Bone marrow (tissue), 2 donors: Measurements from ENCODE around the gene RNASE4.
"Not testable (repeated sequence)": the region's sequence is repeated elsewhere in the genome, so short reads cannot be mapped to it uniquely, and the experiment has no call there.

ENCODE experiments used
- DNase-seq, 2 donors: peaks; one replicate each; lab custom pipeline; 2025; lab: John Stamatoyannopoulos, UW

Gene RNASE4

DNA sequence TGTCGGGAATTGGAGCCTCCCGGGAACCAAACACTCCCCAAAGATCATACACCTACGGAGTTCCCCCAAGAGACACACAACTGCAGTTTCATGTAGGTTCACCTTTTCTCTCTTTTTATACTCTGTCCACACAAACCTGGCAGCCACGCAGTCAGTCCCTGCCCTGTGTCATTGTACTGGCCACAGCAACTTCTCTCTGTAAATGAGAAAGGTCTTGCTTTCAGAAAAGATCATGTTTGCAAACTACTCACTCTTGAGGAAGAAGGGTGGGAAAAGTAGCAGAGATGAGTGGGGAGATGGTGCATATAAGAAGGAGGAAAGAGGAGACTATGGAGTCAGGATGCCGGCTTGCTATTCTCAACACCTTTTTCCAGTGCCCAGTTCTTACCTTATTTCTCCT is 14.6 kb downstream of the RNASE4 start:
- DNase-seq: no peak

GRCh38 chr14:20699931-20700330 is 15.6 kb downstream of the RNASE4 start:
- no peak for DNase-seq

- not testable (repeated sequence) for DNase-seq
Measured at GRCh38 chr14:20700965-20701364, 16.6 kb downstream of the RNASE4 start.

DNA sequence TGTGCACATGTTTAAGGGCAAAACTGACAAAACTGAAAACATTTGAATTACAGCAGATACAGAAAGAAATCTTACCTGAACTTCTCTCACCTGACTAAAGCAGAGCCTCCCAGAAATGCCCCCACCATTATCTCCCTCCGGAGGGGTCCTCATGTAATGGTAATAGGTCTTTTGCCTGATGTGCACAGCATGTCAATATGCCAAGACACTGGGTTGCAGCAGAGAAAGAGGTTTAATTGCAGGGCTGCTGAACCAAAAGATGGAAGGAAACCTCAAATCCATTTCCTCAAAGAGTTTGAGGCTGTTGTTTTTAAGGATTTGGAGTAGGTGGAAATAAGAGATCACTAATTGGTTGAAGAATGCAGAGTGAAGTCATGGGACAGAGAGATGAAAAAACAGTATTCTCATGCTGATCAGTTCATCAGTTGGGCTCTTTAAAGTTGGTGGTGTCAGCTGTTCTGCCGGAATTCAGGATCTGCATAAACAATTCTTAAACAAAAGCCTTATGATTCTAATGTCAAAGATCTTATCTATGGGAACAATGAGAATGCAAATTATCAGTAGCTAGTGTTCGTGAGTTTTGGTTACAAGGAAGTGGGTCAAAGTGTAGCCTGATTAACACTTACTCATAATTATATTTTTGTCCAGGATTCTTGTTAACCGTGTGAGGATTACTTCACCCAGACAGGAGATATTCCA is 22.4 kb downstream of the RNASE4 start:
- no peak for DNase-seq

DNA sequence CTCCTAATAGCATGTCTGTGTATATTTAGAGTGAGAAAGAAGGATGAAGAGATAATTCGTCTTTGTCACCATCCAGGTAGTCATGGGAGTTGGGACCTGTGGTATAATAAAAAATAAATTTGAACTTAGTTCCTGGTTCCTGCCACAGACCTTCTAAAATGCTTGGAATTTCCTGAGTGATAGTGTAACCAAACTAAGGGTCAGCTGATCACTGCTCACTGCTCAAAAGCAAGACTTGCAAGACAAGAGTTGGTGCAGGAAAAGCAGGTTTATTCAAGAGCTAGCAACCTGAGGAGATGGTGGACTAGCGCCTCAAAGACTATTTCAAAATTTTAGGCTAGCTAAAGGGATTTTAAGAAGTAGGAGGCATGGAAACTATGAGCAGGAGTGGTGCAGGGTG is 23.3 kb downstream of the RNASE4 start:
- DNase-seq: no peak

DNA sequence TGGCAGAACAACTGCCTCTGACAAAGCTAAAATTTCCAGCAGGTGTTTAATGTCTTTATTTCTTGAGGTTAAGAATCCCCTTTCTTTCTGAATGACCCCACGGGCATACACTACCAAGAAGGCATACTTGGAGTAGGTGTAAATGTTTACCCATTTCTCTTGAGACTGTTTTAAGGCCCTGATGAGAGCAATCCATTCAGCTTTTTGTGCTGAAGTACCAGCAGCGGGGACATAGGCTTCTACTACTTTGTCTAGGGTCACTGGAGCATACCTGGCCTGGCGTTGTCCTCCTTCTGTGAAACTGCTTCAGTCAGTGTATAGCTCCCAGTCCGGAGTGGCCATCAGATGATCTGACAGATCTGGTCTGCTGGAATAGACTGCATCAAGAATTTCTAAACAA is 26.9 kb downstream of the RNASE4 start:
- no peak for DNase-seq

GRCh38 chr14:20711685-20712084 is 27.3 kb downstream of the RNASE4 start:
- DNase-seq: no peak

GRCh38 chr14:20712904-20713303 is 28.5 kb downstream of the RNASE4 start:
- DNase-seq: no peak

DNA sequence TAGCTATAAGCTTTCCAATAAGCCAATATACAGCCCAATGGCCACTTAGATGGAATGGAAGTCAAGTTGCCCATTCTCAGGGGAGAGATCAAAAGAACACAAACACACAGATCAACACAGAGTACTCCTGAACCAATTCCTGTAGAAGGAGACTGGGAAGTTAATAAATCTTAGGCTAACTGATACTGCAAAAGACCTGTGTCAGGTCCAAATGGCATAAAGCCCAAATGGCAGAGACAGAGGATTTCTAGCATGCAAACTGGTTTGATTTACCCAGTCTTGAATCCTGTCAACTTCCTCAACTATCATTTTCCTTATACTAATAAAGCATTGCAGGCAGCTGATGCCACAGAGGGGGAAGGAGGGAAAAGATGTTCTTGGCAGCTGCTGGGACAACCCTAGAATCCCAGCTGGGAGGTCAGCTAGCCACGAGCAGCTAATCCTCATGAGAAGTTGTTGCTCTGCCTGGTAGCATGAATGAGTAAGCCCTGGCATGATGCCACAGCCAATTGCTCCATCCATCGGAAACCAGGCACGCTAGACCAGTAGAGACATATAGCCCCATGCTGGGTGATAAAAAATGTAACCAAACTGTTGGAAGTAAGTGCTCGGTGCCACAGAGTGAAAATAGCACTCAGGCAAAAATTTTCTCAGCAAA is 30.4 kb downstream of the RNASE4 start:
- DNase-seq: peak in 1 of 2 donors; percentile 63

- no peak for DNase-seq
Measured at GRCh38 chr14:20719777-20720176, 35.4 kb downstream of the RNASE4 start.

DNA sequence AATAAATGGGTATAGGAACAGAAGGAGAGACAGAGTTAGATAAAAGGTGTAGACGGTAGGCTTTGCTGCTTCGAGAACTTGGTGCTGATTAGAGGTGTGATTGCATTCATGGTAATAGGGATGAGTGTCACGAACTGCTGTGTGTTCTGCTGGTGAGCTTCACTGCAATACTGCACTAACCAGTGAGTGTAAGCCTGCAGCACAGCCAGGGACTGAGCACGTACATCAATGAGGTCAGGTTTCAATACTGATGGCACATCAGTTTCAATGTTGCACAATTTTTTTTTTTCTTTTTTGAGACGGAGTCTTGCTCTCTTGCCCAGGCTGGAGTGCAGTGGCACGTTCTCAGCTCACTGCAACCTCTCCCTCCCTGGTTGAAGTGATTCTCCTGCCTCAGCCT is 36.4 kb downstream of the RNASE4 start:
- no peak for DNase-seq

- no peak for DNase-seq
Measured at GRCh38 chr14:20722016-20722415, 37.7 kb downstream of the RNASE4 start.

- no peak for DNase-seq
Measured at GRCh38 chr14:20723488-20723887, 39.1 kb downstream of the RNASE4 start.

- DNase-seq: not testable (repeated sequence)
Measured at GRCh38 chr14:20726121-20726520, 41.8 kb downstream of the RNASE4 start.

DNA sequence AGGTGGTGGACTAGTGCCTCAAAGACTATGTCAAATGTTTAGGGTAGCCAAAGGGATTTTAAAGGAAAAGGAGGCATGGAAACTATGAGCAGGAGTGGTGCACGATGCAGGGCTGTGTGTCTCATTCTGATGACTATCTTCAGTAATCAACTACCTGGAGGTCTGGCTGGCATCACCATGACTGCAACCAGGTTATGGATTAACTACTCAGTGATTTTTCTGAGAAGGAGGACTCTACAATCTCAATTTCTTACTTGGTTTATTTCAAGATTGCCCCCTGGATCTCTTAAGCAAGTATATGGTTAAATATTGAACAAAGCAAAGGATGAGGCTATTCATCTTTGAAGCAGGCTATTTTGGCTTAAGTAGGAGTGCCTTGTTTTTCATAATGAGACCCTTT is 42.2 kb downstream of the RNASE4 start:
- no peak for DNase-seq

GRCh38 chr14:20730891-20731290 is 46.5 kb downstream of the RNASE4 start:
- DNase-seq: no peak

DNA sequence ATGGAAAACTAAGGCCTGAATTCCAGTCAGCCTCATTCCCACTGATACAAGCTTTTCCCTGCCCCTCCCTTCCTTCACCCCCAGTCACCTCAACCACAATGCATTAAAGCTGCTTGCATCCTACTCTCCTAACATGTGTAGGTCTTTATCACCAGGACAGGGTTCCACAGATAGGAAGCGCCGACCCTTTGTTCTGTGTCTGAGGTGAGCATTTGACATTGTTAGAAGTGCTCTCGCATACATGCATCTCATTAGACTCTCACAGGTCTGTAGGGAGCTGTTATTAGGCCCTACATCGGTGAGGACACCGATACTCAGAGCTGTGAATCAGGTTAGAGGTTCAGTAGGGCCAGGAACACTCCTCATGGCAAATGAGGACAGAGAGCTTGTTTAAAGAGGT is 48.1 kb downstream of the RNASE4 start:
- DNase-seq: no peak

DNA sequence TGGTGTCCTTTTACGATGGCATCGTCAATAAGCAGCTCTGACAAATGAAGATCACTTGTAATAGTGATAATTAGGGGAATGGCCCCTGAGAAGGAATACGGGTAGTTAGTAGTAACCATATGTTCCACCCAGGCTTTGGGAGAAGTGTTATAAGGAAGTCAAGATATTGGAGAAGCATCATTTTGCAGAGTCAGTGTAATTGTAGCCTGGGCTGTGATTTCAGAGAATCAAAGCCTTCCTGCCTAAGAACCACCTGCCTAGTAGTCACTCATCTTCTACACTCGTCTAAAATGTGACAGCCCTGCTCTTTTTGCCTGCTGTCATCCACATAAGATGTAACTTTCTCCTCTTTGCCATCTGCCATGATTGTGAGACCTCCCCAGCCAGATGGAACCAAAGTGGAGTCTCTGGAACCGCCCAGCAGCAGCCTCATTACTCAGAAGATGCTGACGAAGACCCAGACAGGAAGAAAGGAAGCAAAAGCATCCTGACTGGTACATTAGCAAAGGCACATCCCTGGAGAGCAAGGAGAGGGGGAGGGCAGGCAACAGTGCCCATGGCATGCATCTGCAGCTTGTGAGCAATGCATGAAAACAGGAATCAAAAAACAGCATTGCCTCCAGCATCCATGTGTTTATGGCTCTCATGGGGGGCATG is 48.7 kb downstream of the RNASE4 start:
- DNase-seq: no peak

DNA sequence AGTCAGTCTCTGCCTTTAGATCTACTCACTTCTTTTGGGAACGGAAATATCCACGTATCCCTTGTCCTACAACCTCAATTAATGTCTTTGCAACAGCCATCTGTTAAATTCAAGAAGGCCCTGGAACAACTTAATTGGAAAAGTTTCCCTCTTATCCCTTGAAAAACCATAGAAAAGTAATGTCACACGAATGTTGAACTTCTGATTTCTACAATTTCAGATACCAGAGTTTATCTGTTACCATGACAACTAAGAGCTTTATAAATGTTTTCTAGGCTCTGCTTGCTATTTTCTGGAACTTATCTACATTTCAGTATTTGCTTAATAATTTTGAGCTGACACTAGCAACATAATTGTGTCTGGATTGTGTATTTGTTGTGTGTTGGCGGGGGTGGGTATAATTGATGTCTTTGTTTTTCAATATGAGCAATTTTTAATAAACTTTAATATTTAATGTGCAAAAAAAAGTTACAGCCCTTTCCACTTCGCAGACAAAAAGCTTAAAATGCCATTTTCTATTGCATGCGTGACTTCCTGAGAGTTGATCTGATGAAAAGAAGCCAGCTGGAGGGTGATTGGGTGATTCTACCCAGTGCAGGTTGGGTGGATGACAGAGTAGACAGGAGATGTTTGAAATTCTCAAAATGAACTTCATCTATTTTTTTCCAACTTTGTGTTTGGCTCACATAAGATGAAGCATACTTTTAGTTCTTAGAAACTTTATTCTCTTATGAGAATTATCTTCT is 49.5 kb downstream of the RNASE4 start:
- no peak for DNase-seq

GRCh38 chr14:20734430-20734806 is 50.1 kb downstream of the RNASE4 start:
- DNase-seq: no peak

DNA sequence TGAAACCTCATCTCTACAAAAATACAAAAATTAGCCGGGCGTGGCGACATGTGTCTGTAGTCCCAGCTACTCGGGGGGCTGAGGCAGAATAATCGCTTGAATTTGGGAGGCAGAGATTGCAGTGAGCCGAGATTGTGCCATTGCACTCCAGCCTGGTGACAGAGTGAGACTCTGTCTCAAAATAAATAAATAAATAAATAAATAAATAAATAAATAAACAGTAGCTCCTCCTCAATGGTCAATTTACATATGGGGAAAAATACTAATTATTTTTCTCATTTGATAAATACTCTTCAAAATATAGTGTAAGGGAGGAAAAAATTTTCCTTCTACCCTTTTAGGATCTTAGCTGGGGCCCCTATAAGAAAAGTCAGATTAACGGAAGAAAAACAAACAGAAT is 53.9 kb downstream of the RNASE4 start:
- DNase-seq: not testable (repeated sequence)

- DNase-seq: no peak
Measured at GRCh38 chr14:20742132-20742531, 57.8 kb downstream of the RNASE4 start.

GRCh38 chr14:20743556-20743955 is 59.2 kb downstream of the RNASE4 start:
- no peak for DNase-seq
